ENCODE results near the gene OR52I2.

The OR52I2 gene

DNA sequence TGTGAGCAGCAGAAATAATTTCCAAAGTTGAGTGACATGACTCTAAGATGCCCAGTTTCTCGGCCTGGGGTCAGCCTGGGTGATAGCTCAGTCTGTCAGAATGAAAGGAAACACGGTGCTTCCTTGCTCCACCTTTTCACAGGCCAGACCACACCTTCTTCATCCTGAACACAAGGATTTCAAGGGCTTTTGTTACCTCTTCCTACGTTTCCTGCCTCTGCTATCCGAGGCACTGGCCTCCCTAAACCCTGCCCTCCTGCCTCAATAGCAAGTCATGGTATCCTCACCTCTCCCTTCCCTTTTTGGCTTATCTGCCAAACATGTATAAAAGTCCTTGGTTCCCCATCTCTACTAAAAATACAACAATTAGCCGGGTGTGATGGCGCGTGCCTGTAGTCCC is 60.5 kb downstream of the OR52I2 start:
- Histone ChIP-seq H3K27ac (ENCODE audit: low read depth, low read length) (no peak overlapping the region), H3K9me3 (ENCODE audit: insufficient read depth, low read depth, low read length) (no peaks in the 10 kb centered on the region), H3K4me1 (ENCODE audit: insufficient read depth, low read length) (no peaks in the 10 kb centered on the region; the same call in 1 of the 2 replicates), H3K4me3 (ENCODE audit: low read length) (no peak overlapping the region), H3K9ac (ENCODE audit: low read depth, low read length) (no peak overlapping the region), H3K36me3 (ENCODE audit: insufficient read depth, low read length) (no peaks in the 10 kb centered on the region), H3K27me3 (ENCODE audit: insufficient read depth, low read length) (peaks cover 13% of the 10 kb centered on the region)
- WGBS: 89% methylated on average over 7 of the region's 7 CpGs
